ENCODE data around the gene ADPRHL1. TPM values are rescaled to one million over a fixed set of nuclear protein-coding genes. Genes with fewer than 3 reads are reported as not detected.

The ADPRHL1 gene
- total RNA-seq, 2 donors from 2014 or later: 4.6 to 6.2 TPM

- no peak overlapping the region for H3K9ac ChIP-seq (ENCODE audit: low read depth in 2 of 2, low read length in 2 of 2)
- H3K9me3 ChIP-seq: no peaks in the 10 kb centered on the region
- no peak overlapping the region for H3K4me3 ChIP-seq
- no peaks in the 10 kb centered on the region for H3K4me1 ChIP-seq
- H3K36me3 ChIP-seq: no peaks in the 10 kb centered on the region
- H3K27ac ChIP-seq: no peak overlapping the region
- no peaks in the 10 kb centered on the region for H3K27me3 ChIP-seq
- intact Hi-C loops (cut with DNase I): no loop called here
- DNase-seq: no peak
- no peak for TF ChIP-seq CTCF (IDR thresholded peaks at IDR 0.05)
Measured at GRCh38 chr13:113403255-113404104, 49.8 kb downstream of the ADPRHL1 start.

GRCh38 chr13:113402471-113403254, 50.6 kb downstream of the ADPRHL1 start:
- H3K27me3 ChIP-seq: no peaks in the 10 kb centered on the region
- H3K4me3 ChIP-seq: no peak overlapping the region
- H3K27ac ChIP-seq: no peak overlapping the region
- H3K36me3 ChIP-seq: no peaks in the 10 kb centered on the region
- H3K9ac ChIP-seq (ENCODE audit: low read depth in 2 of 2, low read length in 2 of 2): no peak overlapping the region
- DNase-seq: no peak
- TF ChIP-seq CTCF (IDR thresholded peaks at IDR 0.05): no peak
- no peaks in the 10 kb centered on the region for H3K4me1 ChIP-seq
- no peaks in the 10 kb centered on the region for H3K9me3 ChIP-seq
- intact Hi-C loops (cut with DNase I): no loop called here

- Histone ChIP-seq H3K4me3 (no peak overlapping the region), H3K9me3 (no peaks in the 10 kb centered on the region), H3K9ac (ENCODE audit: low read depth in 2 of 2, low read length in 2 of 2) (no peak overlapping the region), H3K27me3 (no peaks in the 10 kb centered on the region), H3K36me3 (no peaks in the 10 kb centered on the region), H3K27ac (no peak overlapping the region), H3K4me1 (no peaks in the 10 kb centered on the region)
- TF ChIP-seq CTCF (IDR thresholded peaks at IDR 0.05): no peak
- DNase-seq: no peak
- intact Hi-C loops (cut with DNase I): no loop called here
Measured at GRCh38 chr13:113401452-113402415, 51.6 kb downstream of the ADPRHL1 start.

GRCh38 chr13:113400621-113401451, 52.5 kb downstream of the ADPRHL1 start:
- DNase-seq: no peak
- Histone ChIP-seq H3K27me3 (no peaks in the 10 kb centered on the region), H3K36me3 (no peaks in the 10 kb centered on the region), H3K4me3 (no peak overlapping the region), H3K9me3 (no peaks in the 10 kb centered on the region), H3K27ac (no peak overlapping the region), H3K9ac (ENCODE audit: low read depth in 2 of 2, low read length in 2 of 2) (no peak overlapping the region), H3K4me1 (no peaks in the 10 kb centered on the region)
- TF ChIP-seq CTCF (IDR thresholded peaks at IDR 0.05): no peak
- intact Hi-C loops (cut with DNase I): no loop called here

Data from colonic mucosa (tissue), 4 donors.